Central memory CD4-positive, alpha-beta T cell (primary cell): ENCODE measurements around the gene ACSBG1.

Experiments used
- DNase-seq: peaks from one replicate; pipeline ENCODE4 v3.0.0; 2022

The ACSBG1 gene

GRCh38 chr15:78216276-78217104, 17.9 kb downstream of the ACSBG1 start:
- DNase-seq: no peak

GRCh38 chr15:78213956-78214355, 20.4 kb downstream of the ACSBG1 start:
- DNase-seq: no peak

- DNase-seq: no peak
Observed at GRCh38 chr15:78213425-78213750, 21.0 kb downstream of the ACSBG1 start.

GRCh38 chr15:78212546-78213424, 21.6 kb downstream of the ACSBG1 start:
- DNase-seq: no peak

- DNase-seq: no peak
Observed at GRCh38 chr15:78212008-78212407, 22.4 kb downstream of the ACSBG1 start.

- no peak for DNase-seq
Observed at GRCh38 chr15:78211189-78211921, 23.0 kb downstream of the ACSBG1 start.

- DNase-seq: no peak
Observed at GRCh38 chr15:78210349-78210717, 24.0 kb downstream of the ACSBG1 start.

GRCh38 chr15:78209646-78210348, 24.6 kb downstream of the ACSBG1 start:
- DNase-seq: no peak

GRCh38 chr15:78208887-78209645, 25.3 kb downstream of the ACSBG1 start:
- no peak for DNase-seq

GRCh38 chr15:78208341-78208844, 26.0 kb downstream of the ACSBG1 start:
- no peak for DNase-seq

GRCh38 chr15:78207641-78208340, 26.6 kb downstream of the ACSBG1 start:
- no peak for DNase-seq

- DNase-seq: no peak
Observed at GRCh38 chr15:78207110-78207458, 27.3 kb downstream of the ACSBG1 start.

GRCh38 chr15:78206326-78207109, 27.8 kb downstream of the ACSBG1 start:
- DNase-seq: no peak

GRCh38 chr15:78205856-78206255, 28.5 kb downstream of the ACSBG1 start:
- no peak for DNase-seq

GRCh38 chr15:78205337-78205736, 29.0 kb downstream of the ACSBG1 start:
- DNase-seq: no peak

GRCh38 chr15:78204351-78205309, 29.7 kb downstream of the ACSBG1 start:
- DNase-seq: no peak

- DNase-seq: no peak
Observed at GRCh38 chr15:78203346-78204225, 30.8 kb downstream of the ACSBG1 start.
